ENCODE results near the gene PELI3. TPM values are rescaled to one million over a fixed set of nuclear protein-coding genes. Genes with fewer than 3 reads are reported as not detected.

Gene PELI3
- total and polyA plus RNA-seq, 2 of the 8 experiments (the other 6 are each of a cell fraction or from before 2014, with no cell fraction given): 5.2 to 7.6 TPM

DNA sequence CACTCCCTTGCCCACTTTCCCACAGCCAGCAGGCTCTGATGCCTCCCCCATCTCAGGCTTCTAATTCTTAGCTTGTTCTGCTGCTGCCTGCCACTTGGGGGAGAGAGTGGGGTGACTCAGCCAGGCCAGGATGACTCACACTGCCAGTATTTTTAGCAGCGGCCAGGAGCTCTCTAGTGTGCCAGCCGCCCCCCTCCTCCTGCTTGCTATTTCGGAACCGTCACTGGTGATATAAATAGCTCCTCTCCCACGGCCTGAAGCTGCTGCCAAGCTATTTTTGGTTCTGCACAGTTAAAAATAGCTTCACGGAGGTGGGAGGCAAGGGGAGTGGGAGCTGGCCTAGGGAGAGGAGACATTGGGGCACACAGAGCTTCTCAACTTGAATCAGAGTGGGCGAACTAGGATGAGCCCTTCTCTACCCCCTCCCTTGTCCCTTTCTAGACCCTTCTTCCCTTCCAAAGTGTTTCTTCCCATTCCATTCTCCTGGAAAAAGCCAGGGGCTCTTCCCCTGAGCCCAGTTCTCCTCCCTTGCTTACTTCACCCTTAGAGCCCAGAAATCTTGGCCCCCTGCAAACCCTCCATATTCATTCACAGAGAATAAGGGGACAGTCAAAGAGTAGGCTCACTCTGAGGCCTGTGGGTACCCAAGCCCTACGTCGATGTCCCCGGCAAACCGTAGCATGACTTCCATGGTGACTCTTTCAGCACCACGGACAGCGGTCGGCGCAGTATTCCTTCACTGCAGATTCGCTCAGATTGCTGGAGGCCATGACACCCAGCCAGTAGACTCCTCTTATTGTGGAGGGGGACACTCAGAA lies 48.3 kb upstream of the PELI3 start (continued):
- TF ChIP-seq JUN (IDR thresholded peaks at IDR 0.05; ENCODE audit: low read depth, low read length): peak; percentile 92
- no peak for TF ChIP-seq BRCA1 (IDR thresholded peaks at IDR 0.05; ENCODE audit: low read depth, low read length)
- TF ChIP-seq RAD21 (IDR thresholded peaks at IDR 0.05 in 1 of 2, conservative IDR thresholded peaks at IDR 0.05 in 1 of 2; ENCODE audit: low read depth in 2 of 2, low read length in 2 of 2): peak; percentile 44 to 60; a peak in 3 of 4 replicates
- no peak for TF ChIP-seq NANOG (IDR thresholded peaks at IDR 0.05; ENCODE audit: insufficient read depth, low read depth, low read length, poor library complexity, severe bottlenecking)
- TF ChIP-seq HDAC6 (IDR thresholded peaks at IDR 0.05; ENCODE audit: low read depth, low read length): no peak
- TF ChIP-seq ASH2L (IDR thresholded peaks at IDR 0.05; ENCODE audit: low read length): peak; percentile 1
